DND-41 (cell line): ENCODE results near the gene AKT1.

ENCODE experiments used
- ATAC-seq: fragments of 200-7000 bp; cut with Tn5 transposase; 3 replicates; pipeline ENCODE4 v1.9.1; 2021; ENCODE audit warnings: low read depth; ENCODE audit not compliant: insufficient read depth
- DNase-seq: peaks from one replicate; pipeline ENCODE4 v3.0.0-alpha.2; 2020
- H2AFZ ChIP-seq: 2 replicates; pipeline ENCODE4 v1.6.0; 2012; ENCODE audit warnings: low read depth, low read length
- H3K27ac ChIP-seq: 2 replicates; pipeline ENCODE4 v1.5.1; 2012; ENCODE audit warnings: low read length, inconsistent platforms
- H3K27me3 ChIP-seq: fragments of 200-600 bp; sonication (generic); 2 replicates; pipeline ENCODE4 v1.6.0; 2012; ENCODE audit warnings: low read length, mild to moderate bottlenecking, inconsistent platforms; ENCODE audit not compliant: insufficient read depth, poor library complexity
- H3K36me3 ChIP-seq: 2 replicates; pipeline ENCODE4 v1.5.1; 2012; ENCODE audit warnings: low read length, inconsistent platforms; ENCODE audit not compliant: insufficient read depth
- H3K4me1 ChIP-seq: 2 replicates; pipeline ENCODE4 v1.5.1; 2012; ENCODE audit warnings: mild to moderate bottlenecking, low read length; ENCODE audit not compliant: insufficient read depth
- H3K4me2 ChIP-seq: 2 replicates; pipeline ENCODE4 v1.6.0; 2012; ENCODE audit warnings: mild to moderate bottlenecking, moderate library complexity, low read length, inconsistent platforms; ENCODE audit not compliant: insufficient read depth
- H3K4me3 ChIP-seq, 2 experiments: fragments of 200-600 bp in 1 of 2; shearing (Covaris generic) in 1 of 2; 2 replicates each; pipeline ENCODE4 v1.5.1; 2012 to 2016; ENCODE audit warnings: inconsistent platforms in 2 of 2, low read length in 2 of 2, mild to moderate bottlenecking in 2 of 2, low read depth in 1 of 2, moderate library complexity in 1 of 2
- H3K79me2 ChIP-seq: 2 replicates; pipeline ENCODE4 v1.6.0; 2012; ENCODE audit warnings: low read length, inconsistent platforms; ENCODE audit not compliant: insufficient read depth
- H3K9ac ChIP-seq: 2 replicates; pipeline ENCODE4 v1.6.0; 2012; ENCODE audit warnings: low read depth, mild to moderate bottlenecking, inconsistent platforms, low read length, moderate library complexity
- H3K9me3 ChIP-seq: 2 replicates; pipeline ENCODE4 v1.5.1; 2012; ENCODE audit warnings: low read length, moderate library complexity, mild to moderate bottlenecking, inconsistent platforms; ENCODE audit not compliant: insufficient read depth, severe bottlenecking
- H4K20me1 ChIP-seq: 2 replicates; pipeline ENCODE4 v1.6.0; 2012; ENCODE audit warnings: low read length; ENCODE audit not compliant: insufficient read depth
- EZH2 ChIP-seq: IDR thresholded peaks from 3 replicates; pipeline ENCODE4 v1.6.1; 2012; ENCODE audit warnings: borderline replicate concordance, low read depth, mild to moderate bottlenecking, moderate library complexity, low read length, inconsistent platforms; ENCODE audit not compliant: severe bottlenecking
- TF ChIP-seq, protein P1 (sequence below): IDR thresholded peaks from 2 replicates; pipeline ENCODE4 v1.5.1; 2012; ENCODE audit warnings: borderline replicate concordance, low read length, moderate library complexity, mild to moderate bottlenecking; ENCODE audit not compliant: poor library complexity, severe bottlenecking; ENCODE audit errors: extremely low read depth

Gene AKT1

GRCh38 chr14:104789752-104790743 lies 5.5 kb downstream of the AKT1 start:
- H3K36me3 ChIP-seq = peaks cover 88% of the 10 kb centered on the region
- H3K4me1 ChIP-seq = peaks cover 36% of the 10 kb centered on the region
- peaks cover 98% of the 10 kb centered on the region for H3K79me2 ChIP-seq
- TF ChIP-seq EZH2 = no peak
- TF ChIP-seq, protein P1, sequence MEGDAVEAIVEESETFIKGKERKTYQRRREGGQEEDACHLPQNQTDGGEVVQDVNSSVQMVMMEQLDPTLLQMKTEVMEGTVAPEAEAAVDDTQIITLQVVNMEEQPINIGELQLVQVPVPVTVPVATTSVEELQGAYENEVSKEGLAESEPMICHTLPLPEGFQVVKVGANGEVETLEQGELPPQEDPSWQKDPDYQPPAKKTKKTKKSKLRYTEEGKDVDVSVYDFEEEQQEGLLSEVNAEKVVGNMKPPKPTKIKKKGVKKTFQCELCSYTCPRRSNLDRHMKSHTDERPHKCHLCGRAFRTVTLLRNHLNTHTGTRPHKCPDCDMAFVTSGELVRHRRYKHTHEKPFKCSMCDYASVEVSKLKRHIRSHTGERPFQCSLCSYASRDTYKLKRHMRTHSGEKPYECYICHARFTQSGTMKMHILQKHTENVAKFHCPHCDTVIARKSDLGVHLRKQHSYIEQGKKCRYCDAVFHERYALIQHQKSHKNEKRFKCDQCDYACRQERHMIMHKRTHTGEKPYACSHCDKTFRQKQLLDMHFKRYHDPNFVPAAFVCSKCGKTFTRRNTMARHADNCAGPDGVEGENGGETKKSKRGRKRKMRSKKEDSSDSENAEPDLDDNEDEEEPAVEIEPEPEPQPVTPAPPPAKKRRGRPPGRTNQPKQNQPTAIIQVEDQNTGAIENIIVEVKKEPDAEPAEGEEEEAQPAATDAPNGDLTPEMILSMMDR = no peak
- H3K9ac ChIP-seq = no peak overlapping the region
- no peak for DNase-seq
- no peaks in the 10 kb centered on the region for H3K9me3 ChIP-seq
- H3K27ac ChIP-seq = no peak overlapping the region
- no peaks in the 10 kb centered on the region for H3K27me3 ChIP-seq
- ATAC-seq = no peak
- H3K4me2 ChIP-seq = no peak overlapping the region
- peaks cover 96% of the 10 kb centered on the region for H4K20me1 ChIP-seq
- H3K4me3 ChIP-seq = no peak overlapping the region
- H2AFZ ChIP-seq = no peak overlapping the region

DNA sequence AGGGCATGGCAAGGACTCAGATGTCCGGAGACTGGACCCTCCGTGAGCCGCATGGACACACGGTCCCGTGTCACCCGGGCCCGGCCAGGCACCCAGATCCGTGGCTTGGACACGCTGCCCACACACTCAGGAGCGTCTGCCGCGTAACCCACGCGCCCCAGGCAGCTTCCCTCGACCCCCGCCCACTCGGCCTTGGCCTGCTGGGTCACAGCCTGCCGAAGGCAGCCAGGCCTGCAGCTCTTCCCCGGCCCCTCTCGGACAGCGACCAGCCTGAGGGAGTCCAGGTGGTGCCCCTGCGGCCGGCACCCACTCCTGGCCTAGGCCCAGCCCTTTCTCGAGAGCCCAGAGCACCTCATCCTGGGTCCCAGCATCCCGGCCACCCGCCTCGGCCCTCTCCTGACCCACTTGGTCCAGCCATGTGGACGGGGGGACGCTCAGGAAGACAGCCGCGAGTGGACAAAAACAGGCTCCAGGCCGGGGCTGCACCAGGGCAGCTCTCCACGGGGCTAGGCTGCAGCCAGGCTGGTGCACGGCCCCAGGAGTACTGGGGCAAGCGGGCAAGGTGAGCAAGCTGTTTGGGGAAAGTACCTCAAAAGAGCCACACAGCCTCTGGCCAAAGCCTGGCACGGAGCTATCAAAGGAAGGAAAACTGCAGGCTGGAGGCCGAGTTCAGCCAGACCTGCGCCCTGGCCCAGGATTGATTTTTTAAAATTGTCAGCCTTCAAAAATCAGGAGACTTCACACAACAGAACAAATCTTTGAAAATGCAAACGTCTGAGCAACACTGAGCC lies 6.5 kb downstream of the AKT1 start:
- Histone ChIP-seq H2AFZ (no peak overlapping the region), H3K4me3 (no peak overlapping the region), H3K4me1 (peaks cover 29% of the 10 kb centered on the region), H3K27me3 (no peaks in the 10 kb centered on the region), H3K36me3 (peaks cover 92% of the 10 kb centered on the region), H3K27ac (no peak overlapping the region), H3K4me2 (no peak overlapping the region), H4K20me1 (peaks cover 98% of the 10 kb centered on the region), H3K79me2 (peaks cover 98% of the 10 kb centered on the region), H3K9ac (0 out of 2 replicates have a peak overlapping the region, but pooled peaks have one; percentile 0), H3K9me3 (no peaks in the 10 kb centered on the region)
- TF ChIP-seq EZH2 = no peak
- TF ChIP-seq, protein P1 = no peak
- DNase-seq (no peak), ATAC-seq (no peak)

- Histone ChIP-seq H3K9me3 (no peaks in the 10 kb centered on the region), H3K4me2 (no peak overlapping the region), H3K9ac (0 out of 2 replicates have a peak overlapping the region, but pooled peaks have one; percentile 0), H3K27me3 (no peaks in the 10 kb centered on the region), H3K79me2 (peaks cover 96% of the 10 kb centered on the region), H4K20me1 (peaks cover 98% of the 10 kb centered on the region), H3K4me3 (no peak overlapping the region), H3K36me3 (peaks cover 96% of the 10 kb centered on the region), H3K4me1 (peaks cover 21% of the 10 kb centered on the region), H3K27ac (no peak overlapping the region), H2AFZ (no peak overlapping the region)
- ATAC-seq (no peak), DNase-seq (no peak)
- TF ChIP-seq EZH2 = no peak
- TF ChIP-seq, protein P1 = no peak
These were observed 7.3 kb downstream of the AKT1 start for GRCh38 chr14:104788161-104788818.
